Nephron (organoid): ENCODE measurements around the gene CGAS.
A peak's percentile ranks its signal among the peaks of the same experiment; 100 is the strongest.
"Not testable (repeated sequence)": the region's sequence is repeated elsewhere in the genome, so short reads cannot be mapped to it uniquely, and the experiment has no call there.

ENCODE experiments used
- H3K27ac Mint-ChIP-seq, 3 experiments: 2 replicates each; pipeline ENCODE4 v1.8.0; 2020; ENCODE audit warnings: mixed read lengths in 3 of 3, mild to moderate bottlenecking in 2 of 3, moderate library complexity in 1 of 3
- H3K27me3 Mint-ChIP-seq: 2 replicates; pipeline ENCODE4 v1.8.0; 2021; ENCODE audit warnings: low read depth, mild to moderate bottlenecking, moderate library complexity, mixed read lengths
- H3K36me3 Mint-ChIP-seq: 2 replicates; pipeline ENCODE4 v1.8.0; 2020; ENCODE audit warnings: low read depth, mixed read lengths
- H3K4me1 Mint-ChIP-seq: 2 replicates; pipeline ENCODE4 v1.8.0; 2020; ENCODE audit warnings: mixed read lengths
- H3K4me3 Mint-ChIP-seq, 3 experiments: 2 replicates each; pipeline ENCODE4 v1.8.0; 2020; ENCODE audit warnings: mild to moderate bottlenecking in 3 of 3, mixed read lengths in 3 of 3, moderate library complexity in 2 of 3
- H3K9me3 Mint-ChIP-seq: 2 replicates; pipeline ENCODE4 v1.8.0; 2020; ENCODE audit warnings: mixed read lengths
- CTCF ChIP-seq, 3 experiments: fragments of 200-600 bp; sonication (generic); IDR thresholded peaks; one replicate each; pipeline ENCODE4 v1.5.0; 2021; ENCODE audit warnings: antibody characterized with exemption in 3 of 3; ENCODE audit not compliant: unreplicated experiment in 3 of 3

Gene CGAS

DNA sequence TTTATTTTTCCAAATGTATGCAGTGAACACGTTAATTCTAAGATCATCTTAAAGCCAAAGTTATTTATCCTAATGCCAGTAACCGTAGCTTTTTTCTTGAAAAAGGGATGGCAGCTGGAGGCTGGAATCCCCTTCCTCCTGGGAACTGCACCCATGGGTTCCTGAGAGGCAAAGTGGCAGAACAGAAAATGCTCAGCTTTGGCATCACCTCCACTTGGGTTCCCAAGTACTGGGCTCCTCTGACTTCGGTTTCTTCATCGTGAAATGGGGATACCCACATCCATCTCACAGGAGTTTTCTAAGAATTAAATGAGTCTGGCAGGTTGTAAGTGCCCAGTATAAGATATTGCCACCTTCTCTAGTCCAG, 63.7 kb downstream of the CGAS start:
- no peak overlapping the region for H3K27ac Mint-ChIP-seq
- peak overlapping the region; percentile 83 to 86 (median 84) for H3K4me3 Mint-ChIP-seq
- TF ChIP-seq CTCF (IDR thresholded peaks at IDR 0.05; ENCODE audit: unreplicated experiment in 3 of 3) = no peak
- H3K9me3 Mint-ChIP-seq = no peaks in the 10 kb centered on the region
- no peaks in the 10 kb centered on the region for H3K36me3 Mint-ChIP-seq
- H3K27me3 Mint-ChIP-seq = peaks cover 26% of the 10 kb centered on the region
- no peaks in the 10 kb centered on the region for H3K4me1 Mint-ChIP-seq

DNA sequence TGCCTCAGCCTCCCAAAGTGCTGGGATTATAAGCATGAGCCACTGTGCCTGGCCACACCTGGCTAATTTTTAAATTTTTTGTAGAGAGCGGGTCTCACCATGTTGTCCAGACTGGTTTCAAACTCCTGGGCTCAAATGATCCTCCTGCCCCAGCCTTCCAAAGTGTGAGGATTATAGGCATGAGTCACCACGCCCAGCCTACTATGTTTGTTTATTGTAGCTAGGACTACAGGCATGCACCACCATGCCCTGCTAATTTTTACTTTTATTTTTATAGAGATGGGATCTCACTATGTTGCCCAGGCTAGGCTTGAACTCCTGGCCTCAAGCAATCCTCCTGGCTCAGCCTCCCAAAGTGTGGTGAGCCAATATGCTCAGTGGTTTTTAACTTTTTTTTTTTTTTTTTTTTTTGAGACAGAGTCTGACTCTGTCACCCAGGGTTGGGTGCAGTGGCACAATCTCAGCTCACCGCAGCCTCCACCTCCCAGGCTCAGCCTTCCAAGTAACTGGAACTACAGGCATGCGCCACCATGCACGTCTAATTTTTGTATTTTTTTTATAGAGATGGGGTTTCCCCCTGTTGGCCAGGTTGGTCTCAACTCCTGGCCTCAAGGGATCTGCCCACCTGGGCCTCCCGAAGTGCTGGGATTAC, 69.5 kb downstream of the CGAS start:
- Mint-ChIP-seq H3K4me3 (no peak overlapping the region), H3K36me3 (no peaks in the 10 kb centered on the region), H3K9me3 (no peaks in the 10 kb centered on the region), H3K27ac (no peak overlapping the region), H3K4me1 (no peaks in the 10 kb centered on the region), H3K27me3 (peaks cover 11% of the 10 kb centered on the region)
- no peak for TF ChIP-seq CTCF (IDR thresholded peaks at IDR 0.05; ENCODE audit: unreplicated experiment in 3 of 3)

DNA sequence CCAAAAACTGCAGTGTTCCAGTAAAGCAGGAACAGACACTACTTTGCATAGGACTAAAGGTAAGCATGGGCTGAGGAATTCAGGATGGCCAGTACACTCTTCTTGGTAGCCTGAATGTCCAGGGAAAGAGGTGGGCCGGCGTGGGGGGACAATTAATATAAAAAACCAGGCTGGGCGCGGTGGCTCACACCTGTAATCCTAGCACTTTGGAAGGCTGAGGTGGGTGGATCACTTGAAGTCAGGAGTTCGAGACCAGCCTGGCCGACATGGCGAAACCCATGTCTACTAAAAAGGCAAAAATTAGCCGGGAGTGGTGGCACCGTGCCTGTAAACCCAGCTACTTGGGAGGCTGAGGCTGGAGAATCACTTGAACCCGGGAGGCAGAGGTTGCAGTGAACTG, 70.6 kb downstream of the CGAS start:
- H3K9me3 Mint-ChIP-seq, H3K4me3 Mint-ChIP-seq, H3K4me1 Mint-ChIP-seq, H3K36me3 Mint-ChIP-seq, H3K27ac Mint-ChIP-seq: not testable (repeated sequence)
- H3K27me3 Mint-ChIP-seq = peaks cover 11% of the 10 kb centered on the region

DNA sequence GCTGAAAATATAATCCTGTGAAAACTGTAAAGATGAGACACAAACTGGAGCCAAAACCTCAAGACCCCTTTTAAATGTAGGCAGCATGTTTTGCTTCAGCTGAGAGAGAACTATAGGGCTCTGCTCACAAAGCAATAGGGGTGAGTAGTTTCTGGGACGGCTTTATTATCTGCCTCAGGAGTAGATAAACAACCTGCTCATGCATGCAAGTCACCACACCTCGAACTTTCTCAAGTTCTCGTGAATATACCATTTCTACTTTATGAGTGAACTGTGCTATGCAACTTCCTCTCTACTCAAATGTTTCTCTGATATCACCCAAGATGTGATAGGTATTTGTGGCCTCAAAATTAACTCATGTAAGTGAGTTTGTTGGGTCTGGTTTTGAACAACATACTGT, 74.9 kb downstream of the CGAS start:
- TF ChIP-seq CTCF (IDR thresholded peaks at IDR 0.05; ENCODE audit: unreplicated experiment in 3 of 3) = no peak
- Mint-ChIP-seq H3K4me3 (no peak overlapping the region), H3K27ac (no peak overlapping the region), H3K27me3 (no peaks in the 10 kb centered on the region), H3K9me3 (peaks cover 6% of the 10 kb centered on the region), H3K36me3 (no peaks in the 10 kb centered on the region), H3K4me1 (no peaks in the 10 kb centered on the region)

DNA sequence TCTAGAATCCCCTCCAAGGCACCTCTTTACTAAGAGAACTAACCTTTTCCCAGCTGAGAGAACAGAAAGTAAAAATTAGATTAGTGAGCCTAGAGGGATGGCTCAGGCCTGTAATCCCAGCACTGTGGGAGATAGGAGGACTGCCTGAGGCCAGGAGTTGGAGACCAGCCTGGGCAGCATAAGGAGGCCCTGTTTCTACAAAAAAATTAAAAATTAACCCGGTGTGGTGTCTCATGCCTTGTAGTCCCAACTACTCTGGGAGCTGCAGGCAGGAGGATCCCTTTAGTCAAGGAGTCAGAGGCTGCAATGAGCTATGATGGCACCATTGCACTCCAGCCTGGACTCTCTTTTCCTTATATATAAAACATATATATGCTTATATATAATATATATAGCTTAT, 76.9 kb downstream of the CGAS start:
- Mint-ChIP-seq H3K4me3 (no peak overlapping the region), H3K27ac (no peak overlapping the region), H3K27me3 (no peaks in the 10 kb centered on the region), H3K4me1 (no peaks in the 10 kb centered on the region), H3K36me3 (no peaks in the 10 kb centered on the region), H3K9me3 (peaks cover 6% of the 10 kb centered on the region)
- no peak for TF ChIP-seq CTCF (IDR thresholded peaks at IDR 0.05; ENCODE audit: unreplicated experiment in 3 of 3)
